ENCODE measurements around the gene GPC1.
"Not testable (repeated sequence)": the region's sequence is repeated elsewhere in the genome, so short reads cannot be mapped to it uniquely, and the experiment has no call there.

Gene GPC1

DNA sequence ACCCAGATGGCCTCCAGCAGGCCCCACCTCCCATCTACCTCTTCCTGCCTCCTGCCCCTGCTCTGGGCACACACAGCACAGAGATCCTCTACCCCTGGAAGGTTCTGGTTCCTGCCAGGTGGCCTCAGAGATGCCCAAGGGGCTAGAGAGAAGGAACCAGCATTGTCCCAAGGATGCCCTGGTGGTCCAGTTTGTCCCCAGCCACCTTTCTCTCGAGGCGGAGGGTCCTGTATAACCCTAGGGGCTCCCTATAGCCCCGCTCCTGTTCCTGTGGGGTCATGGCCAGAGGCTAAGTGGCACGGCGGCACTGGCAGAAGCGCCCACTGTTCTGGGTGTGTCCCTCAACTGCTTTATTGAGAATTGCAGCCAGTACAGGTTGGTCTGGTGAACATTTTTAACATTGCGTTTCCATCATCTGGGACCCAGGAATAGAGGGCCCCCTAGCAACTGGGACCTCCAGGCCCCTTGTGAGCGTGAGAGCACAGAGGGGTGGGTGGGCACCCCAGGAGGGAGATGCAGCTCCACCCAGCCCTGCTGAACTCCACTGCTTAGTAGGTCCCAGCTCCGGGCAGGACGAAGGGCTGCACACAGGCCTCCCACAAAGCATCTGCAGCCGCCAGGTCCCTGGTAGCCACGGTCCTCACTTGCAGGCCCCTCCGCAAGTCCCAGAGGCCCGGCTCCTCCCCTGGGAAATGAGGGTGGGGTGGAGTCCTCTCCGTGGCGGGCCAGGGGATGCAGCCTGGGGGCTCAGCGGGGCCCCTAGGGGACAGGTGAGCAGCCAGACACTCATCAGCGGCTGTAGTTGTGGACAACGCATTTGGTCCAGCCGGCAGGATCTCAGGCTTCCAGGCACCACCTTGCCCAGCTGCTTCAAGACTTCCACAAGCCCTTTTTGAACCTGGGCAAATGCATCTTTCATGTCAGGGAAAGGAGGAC lies 33.1 kb downstream of the GPC1 start:
- peak; percentile 31 for DNase-seq

- peak; percentile 26 for DNase-seq
Measured at GRCh38 chr2:240469239-240469636, 33.8 kb downstream of the GPC1 start.

DNA sequence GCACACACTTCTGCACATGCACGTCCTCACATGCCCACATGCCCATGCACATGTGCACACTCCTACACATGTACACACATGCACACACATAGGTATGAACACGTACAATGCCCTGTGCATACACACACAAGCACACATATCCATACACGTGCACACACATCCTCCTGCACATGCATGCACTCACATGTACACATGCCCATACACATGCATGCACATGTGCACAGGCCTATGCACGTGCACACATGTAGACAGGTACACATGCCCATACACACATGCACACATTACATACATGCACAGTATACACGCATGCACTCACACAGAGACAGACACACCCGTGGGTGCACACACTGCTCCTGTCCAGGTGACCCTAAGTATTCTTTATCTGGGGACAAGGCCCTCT lies 34.3 kb downstream of the GPC1 start:
- DNase-seq = peak; percentile 15

- peak; percentile 13 for DNase-seq
Measured at GRCh38 chr2:240472078-240472790, 36.8 kb downstream of the GPC1 start.

- no peak for DNase-seq
Measured at GRCh38 chr2:240473211-240473610, 37.7 kb downstream of the GPC1 start.

DNA sequence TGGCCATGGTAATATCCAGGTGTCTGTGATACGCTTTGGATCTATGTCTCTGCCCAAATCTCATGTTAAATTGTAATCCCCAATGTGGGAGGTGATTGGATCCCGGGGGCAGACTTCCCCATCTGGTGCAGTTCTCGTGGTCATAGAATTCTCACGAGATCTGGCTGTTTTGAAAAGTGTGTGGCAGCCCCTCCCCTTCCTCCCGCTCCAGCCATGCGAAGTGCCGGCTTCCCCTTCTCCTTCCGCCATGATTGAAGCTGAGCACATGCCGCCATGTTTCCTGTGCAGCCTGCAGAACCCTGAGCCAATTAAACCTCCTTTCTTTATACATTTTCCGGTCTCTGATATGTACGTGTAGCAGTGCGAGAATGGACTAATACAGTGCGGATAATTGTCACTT lies 42.5 kb downstream of the GPC1 start:
- DNase-seq = no peak

DNA sequence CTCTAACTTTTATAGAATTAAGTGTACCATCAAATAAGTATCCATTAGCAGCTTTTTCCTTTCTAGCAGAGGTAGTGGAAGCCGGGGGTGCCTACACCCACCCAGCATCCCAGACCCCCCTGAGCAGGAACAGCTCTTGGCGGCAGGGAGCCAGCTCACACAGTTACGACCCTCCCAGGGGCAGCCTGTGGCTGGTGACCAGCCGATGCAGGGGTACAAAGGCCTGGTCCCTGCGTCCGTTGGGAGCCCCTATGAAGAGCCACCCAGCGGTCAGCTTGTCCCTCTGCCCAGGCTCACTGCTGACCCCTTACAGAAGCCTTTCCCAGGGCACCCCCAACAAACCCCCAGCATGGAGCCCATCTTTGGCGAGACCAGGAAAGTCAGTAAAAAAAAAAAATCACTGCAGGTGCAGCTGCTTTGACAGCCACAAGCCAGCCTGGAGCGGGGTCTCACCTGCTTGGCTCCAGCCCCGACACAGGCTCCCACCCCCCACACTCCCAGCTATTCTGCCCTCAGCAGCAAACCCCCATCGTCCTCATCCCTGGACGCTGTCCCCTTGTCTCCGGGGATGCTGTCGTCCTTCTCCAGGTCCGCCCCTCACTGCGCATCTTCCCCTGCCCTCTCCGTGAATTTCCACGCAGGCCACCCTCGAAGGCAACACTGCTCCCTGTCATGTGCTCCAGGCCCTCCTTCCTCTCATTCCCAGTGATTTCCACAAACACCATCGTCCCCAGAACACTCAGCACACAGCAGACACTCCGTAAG lies 43.1 kb downstream of the GPC1 start:
- DNase-seq = no peak

GRCh38 chr2:240479111-240479501 lies 43.6 kb downstream of the GPC1 start:
- DNase-seq = no peak

GRCh38 chr2:240480834-240481623 lies 45.6 kb downstream of the GPC1 start:
- peak; percentile 15 for DNase-seq

DNA sequence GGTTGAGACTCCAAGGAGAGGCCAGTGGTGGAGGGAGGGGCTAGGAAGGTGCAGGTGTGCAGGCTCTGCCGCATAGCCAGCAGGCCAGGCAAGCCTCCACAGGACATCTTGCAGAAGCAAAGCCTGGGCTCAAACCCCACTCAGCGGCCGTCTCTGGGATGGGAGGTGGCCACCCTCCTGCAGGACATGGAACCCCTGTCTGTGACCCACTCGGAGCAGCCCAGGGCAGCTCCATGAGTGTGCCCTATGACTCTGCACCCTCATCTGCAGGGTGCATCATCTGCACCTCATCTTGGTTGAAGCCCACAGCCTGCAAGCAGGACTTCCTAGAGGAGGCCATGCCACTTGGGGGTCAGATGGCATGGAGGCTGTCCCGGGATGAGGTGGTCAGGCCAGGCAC lies 46.3 kb downstream of the GPC1 start:
- no peak for DNase-seq

DNA sequence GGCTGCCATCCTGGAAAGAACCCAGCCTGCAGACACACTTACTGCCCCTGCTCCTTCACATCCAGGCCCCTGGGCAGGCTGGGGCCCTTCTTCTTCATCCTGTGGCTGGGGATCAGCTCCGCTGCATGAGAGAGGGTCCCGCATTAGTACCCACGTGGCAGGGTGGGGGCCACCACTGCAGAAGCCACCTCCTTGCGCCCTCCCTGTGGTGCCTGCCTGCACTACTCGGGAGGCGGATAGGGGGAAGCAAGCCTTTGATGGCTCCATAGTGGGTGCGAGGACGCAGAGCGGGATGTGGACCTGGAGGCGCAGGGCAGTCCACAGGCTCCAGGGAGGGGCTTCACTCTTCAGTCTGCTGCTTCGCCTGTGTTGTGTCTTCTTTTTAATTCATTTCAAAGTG lies 46.7 kb downstream of the GPC1 start:
- DNase-seq = no peak

GRCh38 chr2:240491483-240491882 lies 56.0 kb downstream of the GPC1 start:
- no peak for DNase-seq

- DNase-seq = no peak
Measured at GRCh38 chr2:240494194-240494793, 58.8 kb downstream of the GPC1 start.

DNA sequence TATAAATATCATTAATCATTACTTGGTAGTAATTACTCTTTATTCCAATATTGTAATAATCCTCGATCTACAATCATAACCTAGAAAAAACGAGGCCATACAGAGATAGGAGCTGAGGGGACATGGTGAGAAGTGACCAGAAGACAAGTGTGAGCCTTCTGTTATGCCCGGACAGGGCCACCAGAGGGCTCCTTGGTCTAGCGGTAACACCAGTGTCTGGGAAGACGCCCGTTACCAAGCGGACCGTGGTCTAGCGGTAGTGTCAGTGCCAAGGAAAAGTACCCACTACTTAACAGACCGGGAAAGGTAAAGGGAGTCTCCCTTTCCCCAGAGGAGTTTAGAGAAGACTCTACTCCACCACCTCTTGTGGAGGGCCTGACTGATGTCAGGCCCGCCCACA lies 59.5 kb downstream of the GPC1 start:
- not testable (repeated sequence) for DNase-seq

DNA sequence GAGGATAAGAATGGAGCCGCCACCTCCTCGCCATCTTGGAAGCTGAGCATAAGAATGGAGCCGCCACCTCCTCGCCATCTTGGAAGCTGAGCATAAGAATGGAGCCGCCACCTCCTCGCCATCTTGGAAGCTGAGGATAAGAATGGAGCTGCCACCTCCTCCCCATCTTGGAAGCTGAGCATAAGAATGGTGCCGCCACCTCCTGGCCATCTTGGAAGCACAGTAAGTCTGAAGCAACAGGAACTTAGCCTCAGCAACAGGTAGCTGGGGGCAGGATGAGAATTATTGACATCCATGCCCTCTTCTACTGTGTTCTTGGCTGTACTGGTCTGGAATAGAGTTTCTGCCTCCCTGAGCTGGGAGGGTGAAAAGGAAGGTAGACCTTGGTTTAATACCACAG lies 61.6 kb downstream of the GPC1 start:
- not testable (repeated sequence) for DNase-seq

DNA sequence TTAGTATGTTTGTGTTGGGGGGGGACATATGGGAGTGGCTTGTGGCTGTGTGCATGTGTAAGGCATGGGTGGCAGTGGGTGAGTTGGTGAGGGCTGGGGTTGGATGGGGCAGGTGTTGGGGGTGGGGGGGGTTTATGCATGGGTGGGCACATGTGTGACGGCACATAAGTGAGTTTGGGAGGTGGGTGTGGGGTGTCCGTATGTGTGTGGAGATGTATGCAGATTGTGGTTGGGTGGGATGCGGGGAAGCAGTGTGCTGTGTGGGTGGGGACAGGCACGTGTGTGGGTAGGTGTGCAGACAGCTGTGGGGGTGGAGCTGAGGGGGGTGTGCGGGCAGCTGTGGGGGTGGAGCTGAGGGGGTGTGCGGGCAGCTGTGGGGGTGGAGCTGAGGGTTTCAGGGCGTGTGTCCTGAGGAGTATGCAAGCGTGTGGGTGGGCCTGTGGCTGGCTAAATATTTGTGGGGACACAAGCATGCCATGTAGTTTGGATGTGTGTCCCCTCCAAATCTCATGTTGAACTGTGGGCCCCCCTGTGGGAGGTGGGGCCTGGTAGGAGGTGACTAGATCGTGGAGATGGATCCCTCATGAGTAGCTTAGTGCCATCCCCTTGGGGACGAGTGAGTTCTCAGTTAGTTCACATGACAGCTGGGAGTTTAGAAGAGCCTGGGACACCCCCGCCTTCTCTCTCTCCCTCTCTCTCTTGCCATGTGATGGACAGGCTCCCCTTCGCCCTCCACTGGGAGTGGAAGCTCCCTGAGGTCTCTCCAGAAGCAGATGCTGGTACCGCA lies 62.9 kb downstream of the GPC1 start:
- DNase-seq = no peak

- no peak for DNase-seq
Measured at GRCh38 chr2:240498958-240499260, 63.4 kb downstream of the GPC1 start.

DNA sequence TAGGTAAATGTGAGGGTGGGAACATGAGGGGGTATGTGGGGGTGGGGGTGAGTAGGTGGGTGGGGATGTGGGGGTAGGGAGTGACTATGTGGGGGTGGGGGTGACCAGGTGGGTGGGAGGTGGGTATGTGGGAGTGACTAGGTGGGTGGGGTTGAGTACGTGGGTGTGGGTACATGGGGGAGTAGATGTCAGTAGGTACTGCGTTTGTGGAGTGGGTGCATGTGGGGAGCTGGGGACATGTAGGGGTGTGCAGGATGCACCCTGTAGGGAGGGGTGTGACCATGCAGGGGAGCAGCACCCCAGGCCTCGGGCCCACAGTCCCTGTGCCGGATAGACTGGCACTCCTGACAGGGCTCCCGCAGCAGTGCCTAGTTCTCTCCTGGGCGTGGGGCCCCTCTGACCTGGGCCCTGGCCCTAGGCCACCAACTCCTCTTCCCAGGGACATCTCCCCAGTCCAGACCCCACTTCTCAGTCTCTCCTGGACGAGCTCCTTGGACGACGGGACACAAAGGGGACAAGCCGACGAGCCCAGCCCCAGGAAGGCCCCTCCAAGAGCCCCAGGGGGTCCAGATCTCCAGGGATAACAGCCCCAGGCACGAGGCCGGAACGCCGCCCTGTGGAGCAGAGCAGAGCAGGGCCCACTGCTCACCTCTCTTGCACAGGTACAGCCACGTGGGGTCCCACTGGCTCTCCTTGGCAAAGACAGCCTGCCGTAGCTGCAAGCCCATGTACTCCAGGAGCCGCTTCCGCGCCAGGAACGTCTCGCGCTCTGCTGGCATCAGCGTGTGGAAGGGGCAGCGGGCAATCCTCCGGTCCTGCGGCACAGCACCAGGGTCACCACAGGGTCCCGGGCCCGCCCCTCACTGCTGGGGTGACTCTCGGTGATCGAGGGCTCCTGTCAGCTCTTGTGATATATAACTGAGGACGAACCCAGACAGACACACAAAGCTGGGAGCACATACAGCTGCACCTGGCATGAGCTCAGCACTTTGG lies 64.1 kb downstream of the GPC1 start:
- peak; percentile 8 for DNase-seq

- DNase-seq = peak; percentile 15
Measured at GRCh38 chr2:240500561-240501423, 65.3 kb downstream of the GPC1 start.
